ENCODE measurements around the gene EGFL8. TPM values are rescaled to one million over a fixed set of nuclear protein-coding genes. Genes with fewer than 3 reads are reported as not detected.

Gene EGFL8
- total and polyA plus RNA-seq, 2 experiments from 2014 or later: 2.2 to 3.8 TPM

GRCh38 chr6:32181915-32182529 is 17.6 kb downstream of the EGFL8 start:
- peaks cover 6% of the 10 kb centered on the region; the same call in 1 of the 2 replicates for H3K4me1 ChIP-seq (ENCODE audit: insufficient read depth)
- no peak overlapping the region for H3K4me2 ChIP-seq (ENCODE audit: unreplicated experiment)
- peaks cover 2% of the 10 kb centered on the region; the same call in 1 of the 2 replicates for H3K36me3 ChIP-seq (ENCODE audit: low read depth)
- H3K4me3 ChIP-seq: no peak overlapping the region
- H4K20me1 ChIP-seq (ENCODE audit: insufficient read depth): no peaks in the 10 kb centered on the region
- in situ Hi-C loops (cut with MboI): no loop called here
- TF ChIP-seq EZH2 (IDR thresholded peaks at IDR 0.05; ENCODE audit: insufficient read depth, poor library complexity, severe bottlenecking) (no peak), EZH2phosphoT487 (IDR thresholded peaks at IDR 0.05; ENCODE audit: insufficient read depth, low read depth) (no peak)
- H3K9ac ChIP-seq: no peak overlapping the region
- no peaks in the 10 kb centered on the region for H3K27me3 ChIP-seq (replicated peaks; ENCODE audit: insufficient read depth)
- H3F3A ChIP-seq (ENCODE audit: insufficient read depth): peaks cover 14% of the 10 kb centered on the region
- DNase-seq: no peak
- peaks cover 27% of the 10 kb centered on the region for H3K79me2 ChIP-seq (ENCODE audit: insufficient read depth)
- H3K27ac ChIP-seq: no peak overlapping the region
- no peaks in the 10 kb centered on the region for H3K9me2 ChIP-seq (ENCODE audit: insufficient read depth)
- WGBS, 2 experiments (ENCODE audit: low coverage in 1 of 2, low lambda C conversion rate in 2 of 2, missing lambda C conversion rate in 2 of 2): 59 to 64% methylated on average over 10 of the region's 10 CpGs
- no peak overlapping the region for H2AFZ ChIP-seq
- no peaks in the 10 kb centered on the region for H3K9me3 ChIP-seq (ENCODE audit: low read depth)

- no peak overlapping the region for H3K27ac ChIP-seq
These were observed 18.2 kb downstream of the EGFL8 start for GRCh38 chr6:32182555-32182981.

GRCh38 chr6:32183030-32183429 is 18.6 kb downstream of the EGFL8 start:
- Histone ChIP-seq H3K27ac (no peak overlapping the region), H3K27me3 (replicated peaks; ENCODE audit: insufficient read depth) (no peaks in the 10 kb centered on the region), H3K79me2 (ENCODE audit: insufficient read depth) (peaks cover 37% of the 10 kb centered on the region), H3K36me3 (ENCODE audit: low read depth) (peaks cover 5% of the 10 kb centered on the region; the same call in 1 of the 2 replicates), H3K4me3 (no peak overlapping the region), H3K4me2 (ENCODE audit: unreplicated experiment) (no peak overlapping the region), H3K9me3 (ENCODE audit: low read depth) (no peaks in the 10 kb centered on the region), H3K9ac (no peak overlapping the region), H3K9me2 (ENCODE audit: insufficient read depth) (no peaks in the 10 kb centered on the region), H3F3A (ENCODE audit: insufficient read depth) (peaks cover 20% of the 10 kb centered on the region; the same call in 1 of the 2 replicates), H2AFZ (no peak overlapping the region), H3K4me1 (ENCODE audit: insufficient read depth) (peaks cover 6% of the 10 kb centered on the region; the same call in 1 of the 2 replicates), H4K20me1 (ENCODE audit: insufficient read depth) (no peaks in the 10 kb centered on the region)
- no peak for DNase-seq
- TF ChIP-seq EZH2phosphoT487 (IDR thresholded peaks at IDR 0.05; ENCODE audit: insufficient read depth, low read depth) (no peak), EZH2 (IDR thresholded peaks at IDR 0.05; ENCODE audit: insufficient read depth, poor library complexity, severe bottlenecking) (no peak)
- in situ Hi-C loops (cut with MboI): no loop called here
- WGBS, 2 experiments (ENCODE audit: low coverage in 1 of 2, low lambda C conversion rate in 2 of 2, missing lambda C conversion rate in 2 of 2): 88 to 91% methylated on average over 3 of the region's 3 CpGs

More at GRCh38 chr6:32182555-32182981, 18.2 kb downstream of the EGFL8 start:
- Histone ChIP-seq H3K4me3 (no peak overlapping the region), H3K27me3 (replicated peaks; ENCODE audit: insufficient read depth) (no peaks in the 10 kb centered on the region), H3K9me3 (ENCODE audit: low read depth) (no peaks in the 10 kb centered on the region), H3K9me2 (ENCODE audit: insufficient read depth) (no peaks in the 10 kb centered on the region), H3K9ac (no peak overlapping the region), H4K20me1 (ENCODE audit: insufficient read depth) (no peaks in the 10 kb centered on the region), H2AFZ (no peak overlapping the region), H3K36me3 (ENCODE audit: low read depth) (peaks cover 5% of the 10 kb centered on the region; the same call in 1 of the 2 replicates), H3K4me2 (ENCODE audit: unreplicated experiment) (no peak overlapping the region), H3F3A (ENCODE audit: insufficient read depth) (peaks cover 16% of the 10 kb centered on the region; the same call in 1 of the 2 replicates), H3K79me2 (ENCODE audit: insufficient read depth) (peaks cover 33% of the 10 kb centered on the region), H3K4me1 (ENCODE audit: insufficient read depth) (peaks cover 6% of the 10 kb centered on the region; the same call in 1 of the 2 replicates)
- TF ChIP-seq EZH2phosphoT487 (IDR thresholded peaks at IDR 0.05; ENCODE audit: insufficient read depth, low read depth) (no peak), EZH2 (IDR thresholded peaks at IDR 0.05; ENCODE audit: insufficient read depth, poor library complexity, severe bottlenecking) (no peak)
- WGBS, 2 experiments (ENCODE audit: low coverage in 1 of 2, low lambda C conversion rate in 2 of 2, missing lambda C conversion rate in 2 of 2): 87 to 91% methylated on average over 9 to 10 of the region's 10 CpGs
- in situ Hi-C loops (cut with MboI): no loop called here
- DNase-seq: no peak

- Histone ChIP-seq H3K79me2 (ENCODE audit: insufficient read depth) (peaks cover 42% of the 10 kb centered on the region), H3F3A (ENCODE audit: insufficient read depth) (peaks cover 20% of the 10 kb centered on the region; the same call in 1 of the 2 replicates), H3K4me1 (ENCODE audit: insufficient read depth) (peaks cover 6% of the 10 kb centered on the region; the same call in 1 of the 2 replicates), H3K9ac (no peak overlapping the region), H3K36me3 (ENCODE audit: low read depth) (peaks cover 5% of the 10 kb centered on the region; the same call in 1 of the 2 replicates), H3K9me2 (ENCODE audit: insufficient read depth) (no peaks in the 10 kb centered on the region), H2AFZ (no peak overlapping the region), H3K4me2 (ENCODE audit: unreplicated experiment) (no peak overlapping the region), H3K9me3 (ENCODE audit: low read depth) (no peaks in the 10 kb centered on the region), H4K20me1 (ENCODE audit: insufficient read depth) (no peaks in the 10 kb centered on the region), H3K27ac (no peak overlapping the region), H3K27me3 (replicated peaks; ENCODE audit: insufficient read depth) (no peaks in the 10 kb centered on the region), H3K4me3 (no peak overlapping the region)
- 81 to 83% methylated on average over 15 of the region's 15 CpGs for WGBS, 2 experiments (ENCODE audit: low coverage in 1 of 2, low lambda C conversion rate in 2 of 2, missing lambda C conversion rate in 2 of 2)
- in situ Hi-C loops (cut with MboI): no loop called here
- no peak for DNase-seq
- TF ChIP-seq EZH2 (IDR thresholded peaks at IDR 0.05; ENCODE audit: insufficient read depth, poor library complexity, severe bottlenecking) (no peak), EZH2phosphoT487 (IDR thresholded peaks at IDR 0.05; ENCODE audit: insufficient read depth, low read depth) (no peak)
These were observed 19.2 kb downstream of the EGFL8 start for GRCh38 chr6:32183483-32184083.
